Measurements from ENCODE around the gene AHNAK2. TPM values are rescaled to one million over a fixed set of nuclear protein-coding genes. Genes with fewer than 3 reads are reported as not detected.

AHNAK2 gene
- total and polyA plus RNA-seq, 4 donors = 3.5 to 26.6 (median 8.1) TPM

DNA sequence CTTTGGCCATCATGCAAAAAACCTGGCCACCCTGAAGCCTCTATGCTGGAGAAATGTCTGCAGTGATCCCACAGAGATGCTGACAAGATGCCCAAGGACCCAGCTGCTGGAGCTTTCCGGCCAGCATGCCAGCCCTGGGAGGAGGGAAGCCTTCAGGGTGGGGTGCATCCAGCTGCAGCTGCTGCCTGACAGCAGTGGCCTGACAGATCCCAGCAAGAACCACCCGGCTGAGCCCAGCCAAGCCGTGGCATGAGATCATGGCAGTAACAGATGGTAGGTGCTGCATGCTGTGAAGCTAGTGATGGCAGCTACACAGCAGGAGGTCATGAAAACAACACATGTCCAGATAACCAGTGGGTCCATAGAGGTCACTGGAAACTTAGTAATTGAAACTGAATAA is 21.2 kb upstream of the AHNAK2 start:
- 92 to 97% methylated on average over 3 of the region's 3 CpGs for WGBS, 2 donors
- Histone ChIP-seq H3K4me3 (no peak overlapping the region), H3K4me1 (ENCODE audit: control insufficient read depth in 5 of 5, insufficient read depth in 5 of 5, low read length in 5 of 5) (peaks cover 0 to 2% (median 0%) of the 10 kb centered on the region in 5 donors), H3K36me3 (ENCODE audit: control insufficient read depth in 4 of 4, insufficient read depth in 4 of 4, low read length in 4 of 4) (peaks cover 0 to 4% (median 1%) of the 10 kb centered on the region in 4 donors), H3K27ac (ENCODE audit: low read depth in 1 of 2, low read length in 1 of 2) (no peak overlapping the region), H3K27me3 (ENCODE audit: control insufficient read depth in 3 of 3, insufficient read depth in 3 of 3, low read length in 2 of 3) (no peaks in the 10 kb centered on the region), H3K9ac (ENCODE audit: insufficient read depth in 1 of 2, low read length in 2 of 2) (no peak overlapping the region), H3K9me3 (ENCODE audit: control insufficient read depth in 4 of 4, insufficient read depth in 3 of 4, low read length in 3 of 4) (peaks cover 0 to 2% (median 0%) of the 10 kb centered on the region in 4 donors)
- DNase-seq (no peak), ATAC-seq (ENCODE audit: insufficient read depth, low FRiP score) (no peak)
- TF ChIP-seq, protein P1, sequence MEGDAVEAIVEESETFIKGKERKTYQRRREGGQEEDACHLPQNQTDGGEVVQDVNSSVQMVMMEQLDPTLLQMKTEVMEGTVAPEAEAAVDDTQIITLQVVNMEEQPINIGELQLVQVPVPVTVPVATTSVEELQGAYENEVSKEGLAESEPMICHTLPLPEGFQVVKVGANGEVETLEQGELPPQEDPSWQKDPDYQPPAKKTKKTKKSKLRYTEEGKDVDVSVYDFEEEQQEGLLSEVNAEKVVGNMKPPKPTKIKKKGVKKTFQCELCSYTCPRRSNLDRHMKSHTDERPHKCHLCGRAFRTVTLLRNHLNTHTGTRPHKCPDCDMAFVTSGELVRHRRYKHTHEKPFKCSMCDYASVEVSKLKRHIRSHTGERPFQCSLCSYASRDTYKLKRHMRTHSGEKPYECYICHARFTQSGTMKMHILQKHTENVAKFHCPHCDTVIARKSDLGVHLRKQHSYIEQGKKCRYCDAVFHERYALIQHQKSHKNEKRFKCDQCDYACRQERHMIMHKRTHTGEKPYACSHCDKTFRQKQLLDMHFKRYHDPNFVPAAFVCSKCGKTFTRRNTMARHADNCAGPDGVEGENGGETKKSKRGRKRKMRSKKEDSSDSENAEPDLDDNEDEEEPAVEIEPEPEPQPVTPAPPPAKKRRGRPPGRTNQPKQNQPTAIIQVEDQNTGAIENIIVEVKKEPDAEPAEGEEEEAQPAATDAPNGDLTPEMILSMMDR (IDR thresholded peaks at IDR 0.05; ENCODE audit: control extremely low read depth, extremely low read depth) = no peak

DNA sequence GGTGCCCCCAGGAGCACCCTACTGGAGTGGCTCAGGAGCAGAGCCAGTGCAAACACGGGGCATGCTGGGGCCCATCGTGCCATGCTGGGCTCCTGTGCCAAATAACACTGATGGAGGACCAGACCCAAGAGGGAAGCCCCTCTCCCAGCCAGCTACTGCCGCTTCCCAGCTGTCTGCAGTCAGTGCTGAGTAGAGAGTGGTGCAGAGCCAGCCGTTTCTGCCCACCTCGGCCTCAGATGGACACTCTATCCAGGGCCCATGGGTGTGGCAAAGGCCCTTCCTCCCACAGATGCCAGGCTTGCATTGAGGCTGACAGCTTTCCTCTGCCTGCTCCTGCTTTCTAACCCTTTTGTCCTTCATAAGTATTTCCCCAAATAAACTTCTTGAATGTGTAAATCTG is 20.6 kb upstream of the AHNAK2 start:
- DNase-seq (no peak), ATAC-seq (ENCODE audit: insufficient read depth, low FRiP score) (no peak)
- WGBS, 2 donors = 81 to 96% methylated on average over 5 of the region's 5 CpGs

DNA sequence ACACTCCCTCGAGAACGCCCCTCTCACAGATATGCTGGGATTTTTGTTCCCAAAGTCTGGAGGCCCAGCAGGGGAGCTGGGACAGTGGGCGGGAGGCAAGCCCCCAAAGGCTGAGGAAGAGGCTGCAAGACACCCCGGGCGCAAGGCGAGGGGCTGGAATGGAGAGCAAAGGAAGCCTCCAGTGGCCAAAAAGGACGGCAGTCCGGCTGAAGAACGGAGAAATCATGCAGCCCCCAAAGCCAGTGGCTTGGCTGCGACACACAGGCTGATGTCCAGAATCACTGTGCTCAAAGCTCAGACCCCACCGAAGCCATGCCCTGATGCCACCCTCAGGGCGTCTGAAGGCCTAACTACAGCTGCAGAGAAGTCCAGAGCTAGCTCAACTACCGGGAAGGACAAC is 18.3 kb upstream of the AHNAK2 start:
- DNase-seq = no peak
- no peak for ATAC-seq (ENCODE audit: insufficient read depth, low FRiP score)
- H3K36me3 ChIP-seq (ENCODE audit: control insufficient read depth in 4 of 4, insufficient read depth in 4 of 4, low read length in 4 of 4) = peaks cover 0 to 17% (median 2%) of the 10 kb centered on the region in 4 donors

More for the DNA sequence above, 20.6 kb upstream of the AHNAK2 start:
- H3K4me3 ChIP-seq = no peak overlapping the region
- no peak overlapping the region for H3K27ac ChIP-seq (ENCODE audit: low read depth in 1 of 2, low read length in 1 of 2)
- peaks cover 0 to 2% (median 0%) of the 10 kb centered on the region in 4 donors for H3K9me3 ChIP-seq (ENCODE audit: control insufficient read depth in 4 of 4, insufficient read depth in 3 of 4, low read length in 3 of 4)
- peaks cover 0 to 4% (median 1%) of the 10 kb centered on the region in 4 donors for H3K36me3 ChIP-seq (ENCODE audit: control insufficient read depth in 4 of 4, insufficient read depth in 4 of 4, low read length in 4 of 4)
- H3K27me3 ChIP-seq (ENCODE audit: control insufficient read depth in 3 of 3, insufficient read depth in 3 of 3, low read length in 2 of 3) = no peaks in the 10 kb centered on the region
- H3K9ac ChIP-seq (ENCODE audit: insufficient read depth in 1 of 2, low read length in 2 of 2) = no peak overlapping the region
- TF ChIP-seq, protein P1 (IDR thresholded peaks at IDR 0.05; ENCODE audit: control extremely low read depth, extremely low read depth) = no peak
- H3K4me1 ChIP-seq (ENCODE audit: control insufficient read depth in 5 of 5, insufficient read depth in 5 of 5, low read length in 5 of 5) = no peaks in the 10 kb centered on the region

More for the DNA sequence above, 18.3 kb upstream of the AHNAK2 start:
- TF ChIP-seq, protein P1 (IDR thresholded peaks at IDR 0.05; ENCODE audit: control extremely low read depth, extremely low read depth) = no peak
- Histone ChIP-seq H3K9me3 (ENCODE audit: control insufficient read depth in 4 of 4, insufficient read depth in 3 of 4, low read length in 3 of 4) (peaks cover 0 to 5% (median 0%) of the 10 kb centered on the region in 4 donors), H3K27me3 (ENCODE audit: control insufficient read depth in 3 of 3, insufficient read depth in 3 of 3, low read length in 2 of 3) (no peaks in the 10 kb centered on the region), H3K9ac (ENCODE audit: insufficient read depth in 1 of 2, low read length in 2 of 2) (no peak overlapping the region), H3K27ac (ENCODE audit: low read depth in 1 of 2, low read length in 1 of 2) (no peak overlapping the region), H3K4me1 (ENCODE audit: control insufficient read depth in 5 of 5, insufficient read depth in 5 of 5, low read length in 5 of 5) (no peaks in the 10 kb centered on the region), H3K4me3 (no peak overlapping the region)
- WGBS, 2 donors = 93 to 94% methylated on average over 13 of the region's 13 CpGs

Data from lung (tissue), 12 donors.